ENCODE data around the gene MNT. TPM values are rescaled to one million over a fixed set of nuclear protein-coding genes. Genes with fewer than 3 reads are reported as not detected.

Gene MNT
- total RNA-seq, 1 donor from 2014 or later, result 47.4 TPM

- DNase-seq (ENCODE audit: low spot score), result peak; percentile 50
Observed at GRCh38 chr17:2395258-2396181, 5.3 kb downstream of the MNT start.

GRCh38 chr17:2394775-2395201 is 6.1 kb downstream of the MNT start:
- DNase-seq (ENCODE audit: low spot score), result peak; percentile 54

GRCh38 chr17:2393954-2394749 is 6.7 kb downstream of the MNT start:
- peak; percentile 51 for DNase-seq (ENCODE audit: low spot score)

- peak; percentile 89 for DNase-seq (ENCODE audit: low spot score)
Observed at GRCh38 chr17:2393174-2393953, 7.5 kb downstream of the MNT start.

- DNase-seq (ENCODE audit: low spot score), result peak; percentile 97
Observed at GRCh38 chr17:2392252-2393173, 8.3 kb downstream of the MNT start.

GRCh38 chr17:2391597-2392251 is 9.1 kb downstream of the MNT start:
- peak; percentile 49 for DNase-seq (ENCODE audit: low spot score)

GRCh38 chr17:2390199-2390836 is 10.5 kb downstream of the MNT start:
- DNase-seq (ENCODE audit: low spot score), result peak; percentile 60

- DNase-seq (ENCODE audit: low spot score), result no peak
Observed at GRCh38 chr17:2388683-2389055, 12.2 kb downstream of the MNT start.

GRCh38 chr17:2388020-2388682 is 12.7 kb downstream of the MNT start:
- no peak for DNase-seq (ENCODE audit: low spot score)

GRCh38 chr17:2387086-2388019 is 13.5 kb downstream of the MNT start:
- no peak for DNase-seq (ENCODE audit: low spot score)

- peak; percentile 84 for DNase-seq (ENCODE audit: low spot score)
Observed at GRCh38 chr17:2386400-2387085, 14.3 kb downstream of the MNT start.

GRCh38 chr17:2385240-2386210 is 15.3 kb downstream of the MNT start:
- no peak for DNase-seq (ENCODE audit: low spot score)

- no peak for DNase-seq (ENCODE audit: low spot score)
Observed at GRCh38 chr17:2384439-2385127, 16.3 kb downstream of the MNT start.

GRCh38 chr17:2383628-2384167 is 17.2 kb downstream of the MNT start:
- no peak for DNase-seq (ENCODE audit: low spot score)

- DNase-seq (ENCODE audit: low spot score), result no peak
Observed at GRCh38 chr17:2380950-2381649, 19.8 kb downstream of the MNT start.
